ENCODE data around the gene RPS6KB2.

GRCh38 chr11:67452141-67452952 is 24.1 kb downstream of the RPS6KB2 start, which contains the start of gene GPR152:
- TF ChIP-seq, protein P1, sequence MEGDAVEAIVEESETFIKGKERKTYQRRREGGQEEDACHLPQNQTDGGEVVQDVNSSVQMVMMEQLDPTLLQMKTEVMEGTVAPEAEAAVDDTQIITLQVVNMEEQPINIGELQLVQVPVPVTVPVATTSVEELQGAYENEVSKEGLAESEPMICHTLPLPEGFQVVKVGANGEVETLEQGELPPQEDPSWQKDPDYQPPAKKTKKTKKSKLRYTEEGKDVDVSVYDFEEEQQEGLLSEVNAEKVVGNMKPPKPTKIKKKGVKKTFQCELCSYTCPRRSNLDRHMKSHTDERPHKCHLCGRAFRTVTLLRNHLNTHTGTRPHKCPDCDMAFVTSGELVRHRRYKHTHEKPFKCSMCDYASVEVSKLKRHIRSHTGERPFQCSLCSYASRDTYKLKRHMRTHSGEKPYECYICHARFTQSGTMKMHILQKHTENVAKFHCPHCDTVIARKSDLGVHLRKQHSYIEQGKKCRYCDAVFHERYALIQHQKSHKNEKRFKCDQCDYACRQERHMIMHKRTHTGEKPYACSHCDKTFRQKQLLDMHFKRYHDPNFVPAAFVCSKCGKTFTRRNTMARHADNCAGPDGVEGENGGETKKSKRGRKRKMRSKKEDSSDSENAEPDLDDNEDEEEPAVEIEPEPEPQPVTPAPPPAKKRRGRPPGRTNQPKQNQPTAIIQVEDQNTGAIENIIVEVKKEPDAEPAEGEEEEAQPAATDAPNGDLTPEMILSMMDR (IDR thresholded peaks at IDR 0.05; ENCODE audit: poor library complexity), result no peak
- TF ChIP-seq EZH2 (IDR thresholded peaks at IDR 0.05; ENCODE audit: borderline replicate concordance), result no peak
